Thoracic aorta (tissue), 2 donors: ENCODE results near the gene NUDT3. TPM values are rescaled to one million over a fixed set of nuclear protein-coding genes. Genes with fewer than 3 reads are reported as not detected.
A peak's percentile ranks its signal among the peaks of the same experiment; 100 is the strongest.

Source experiments
- ATAC-seq: fragments of 150-250 bp; one replicate; pipeline ENCODE4 v1.8.0; 2017; ENCODE audit warnings: low read depth; ENCODE audit not compliant: insufficient number of reproducible peaks, low FRiP score
- DNase-seq: peaks from one replicate; pipeline ENCODE4 v3.0.0-alpha.2; 2020; ENCODE audit warnings: low spot score
- H3K27ac ChIP-seq, 2 donors: fragments of 200-600 bp; sonication (generic); 1 replicate in 1 of 2; 2 replicates in 1 of 2; pipeline ENCODE4 v1.5.1; 2016; ENCODE audit warnings: mild to moderate bottlenecking in 2 of 2, moderate library complexity in 2 of 2
- H3K27me3 ChIP-seq: fragments of 200-600 bp; sonication (generic); replicated peaks from 2 replicates; pipeline ENCODE4 v1.6.0; 2016; ENCODE audit warnings: mild to moderate bottlenecking; ENCODE audit not compliant: insufficient read depth
- H3K36me3 ChIP-seq: fragments of 200-600 bp; sonication (generic); one replicate; pipeline ENCODE4 v1.5.1; 2016
- H3K4me1 ChIP-seq, 2 donors: fragments of 200-600 bp; sonication (generic); 1 replicate in 1 of 2; 2 replicates in 1 of 2; pipeline versions ENCODE4 v1.5.1 to v1.6.0; 2016; ENCODE audit warnings: low read depth in 2 of 2, mild to moderate bottlenecking in 1 of 2; ENCODE audit not compliant: control insufficient read depth in 1 of 2
- H3K4me3 ChIP-seq: fragments of 200-600 bp; sonication (generic); 2 replicates; pipeline ENCODE4 v1.5.1; 2016; ENCODE audit warnings: mild to moderate bottlenecking
- H3K9me3 ChIP-seq: fragments of 200-600 bp; sonication (generic); 2 replicates; pipeline ENCODE4 v1.5.1; 2016
- total RNA-seq, 2 donors: library from RNA; depleted of rRNA; stranded (reverse); fragments of >200 nt; gene quantifications; one replicate each; pipeline versions ENCODE4 v1.1.0 to v1.2.3, GENCODE V29; 2016
- TF ChIP-seq, protein P1 (sequence below): fragments of 200-600 bp; sonication (generic); IDR thresholded peaks from one replicate; pipeline ENCODE4 v1.5.1; 2019; ENCODE audit warnings: antibody characterized with exemption

NUDT3 gene
- total RNA-seq, 2 donors from 2014 or later, result 34.8 to 46.8 TPM

DNA sequence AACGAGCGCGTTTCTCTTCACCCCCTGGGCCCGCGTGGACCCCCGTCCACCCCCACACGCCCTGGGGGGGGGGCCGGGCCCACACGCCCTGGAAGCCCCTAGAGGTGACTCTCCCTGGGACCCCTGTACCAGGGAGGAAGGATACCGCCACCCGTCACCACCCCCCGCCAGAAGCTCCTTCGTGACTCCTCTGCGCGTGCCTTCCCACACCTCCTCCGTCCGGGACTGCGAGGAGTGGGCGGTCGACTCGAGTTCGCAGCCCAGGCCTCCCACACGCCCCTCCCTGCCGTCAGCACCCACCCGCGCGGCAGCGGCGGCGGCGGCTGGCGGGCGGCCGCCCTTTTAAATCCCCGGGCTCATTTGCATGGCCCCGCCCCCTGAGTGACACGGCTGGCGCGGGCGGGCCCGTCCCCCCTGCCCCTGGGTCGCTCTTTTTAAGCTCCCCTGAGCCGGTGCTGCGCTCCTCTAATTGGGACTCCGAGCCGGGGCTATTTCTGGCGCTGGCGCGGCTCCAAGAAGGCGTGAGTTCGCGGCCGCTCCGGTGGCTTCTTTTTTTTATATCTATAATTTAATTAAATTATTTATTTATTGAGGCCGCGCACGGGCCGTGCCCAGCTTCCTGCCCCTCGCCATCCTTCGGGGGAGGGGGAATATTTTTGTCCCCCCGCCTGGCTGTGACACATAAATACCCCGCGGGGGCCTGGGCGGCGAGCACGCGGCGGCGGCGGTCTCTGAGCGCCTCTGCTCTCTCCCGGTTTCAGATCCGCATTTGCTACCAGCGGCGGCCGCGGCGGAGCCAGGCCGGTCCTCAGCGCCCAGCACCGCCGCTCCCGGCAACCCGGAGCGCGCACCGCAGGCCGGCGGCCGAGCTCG lies 155.8 kb downstream of the NUDT3 start, which contains the start of gene HMGA1:
Gene HMGA1, plus strand, starts transcription at position 431 of the 873 bp plus-strand sequence. CDS start 3,908 bp downstream, outside the sequence.
- Histone ChIP-seq H3K36me3 (no peaks in the 10 kb centered on the region), H3K27ac (peak within 1 kb of the TSS; percentile 62 to 71), H3K9me3 (no peaks in the 10 kb centered on the region), H3K4me3 (peak within 1 kb of the TSS; percentile 78), H3K4me1 (peaks cover 5 to 19% of the 10 kb centered on the region in 2 donors), H3K27me3 (no peaks in the 10 kb centered on the region)
- ATAC-seq, result peak; percentile 37
- TF ChIP-seq, protein P1, sequence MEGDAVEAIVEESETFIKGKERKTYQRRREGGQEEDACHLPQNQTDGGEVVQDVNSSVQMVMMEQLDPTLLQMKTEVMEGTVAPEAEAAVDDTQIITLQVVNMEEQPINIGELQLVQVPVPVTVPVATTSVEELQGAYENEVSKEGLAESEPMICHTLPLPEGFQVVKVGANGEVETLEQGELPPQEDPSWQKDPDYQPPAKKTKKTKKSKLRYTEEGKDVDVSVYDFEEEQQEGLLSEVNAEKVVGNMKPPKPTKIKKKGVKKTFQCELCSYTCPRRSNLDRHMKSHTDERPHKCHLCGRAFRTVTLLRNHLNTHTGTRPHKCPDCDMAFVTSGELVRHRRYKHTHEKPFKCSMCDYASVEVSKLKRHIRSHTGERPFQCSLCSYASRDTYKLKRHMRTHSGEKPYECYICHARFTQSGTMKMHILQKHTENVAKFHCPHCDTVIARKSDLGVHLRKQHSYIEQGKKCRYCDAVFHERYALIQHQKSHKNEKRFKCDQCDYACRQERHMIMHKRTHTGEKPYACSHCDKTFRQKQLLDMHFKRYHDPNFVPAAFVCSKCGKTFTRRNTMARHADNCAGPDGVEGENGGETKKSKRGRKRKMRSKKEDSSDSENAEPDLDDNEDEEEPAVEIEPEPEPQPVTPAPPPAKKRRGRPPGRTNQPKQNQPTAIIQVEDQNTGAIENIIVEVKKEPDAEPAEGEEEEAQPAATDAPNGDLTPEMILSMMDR, result no peak
- peak; percentile 66 for DNase-seq

DNA sequence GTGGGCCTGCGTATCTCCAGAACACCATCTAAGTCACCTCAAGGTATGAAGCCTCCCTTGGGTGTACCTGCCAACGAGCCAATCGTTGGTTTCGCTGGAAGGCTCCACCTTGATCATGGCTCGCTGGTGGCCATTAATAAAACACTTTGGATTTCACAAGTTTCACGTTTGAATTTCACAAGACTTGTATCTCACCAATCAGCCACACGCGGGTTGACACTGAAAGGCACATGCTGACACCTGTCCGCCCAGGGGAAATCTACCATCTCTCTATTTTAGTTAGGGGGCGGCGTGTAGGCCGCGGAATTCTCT lies 156.4 kb downstream of the NUDT3 start:
- Histone ChIP-seq H3K9me3 (no peaks in the 10 kb centered on the region), H3K27me3 (no peaks in the 10 kb centered on the region), H3K36me3 (no peaks in the 10 kb centered on the region), H3K4me3 (peak overlapping the region; percentile 73), H3K4me1 (peaks cover 5 to 19% of the 10 kb centered on the region in 2 donors), H3K27ac (peak overlapping the region; percentile 62 to 71)
- TF ChIP-seq, protein P1, result no peak
- DNase-seq (no peak), ATAC-seq (no peak)

DNA sequence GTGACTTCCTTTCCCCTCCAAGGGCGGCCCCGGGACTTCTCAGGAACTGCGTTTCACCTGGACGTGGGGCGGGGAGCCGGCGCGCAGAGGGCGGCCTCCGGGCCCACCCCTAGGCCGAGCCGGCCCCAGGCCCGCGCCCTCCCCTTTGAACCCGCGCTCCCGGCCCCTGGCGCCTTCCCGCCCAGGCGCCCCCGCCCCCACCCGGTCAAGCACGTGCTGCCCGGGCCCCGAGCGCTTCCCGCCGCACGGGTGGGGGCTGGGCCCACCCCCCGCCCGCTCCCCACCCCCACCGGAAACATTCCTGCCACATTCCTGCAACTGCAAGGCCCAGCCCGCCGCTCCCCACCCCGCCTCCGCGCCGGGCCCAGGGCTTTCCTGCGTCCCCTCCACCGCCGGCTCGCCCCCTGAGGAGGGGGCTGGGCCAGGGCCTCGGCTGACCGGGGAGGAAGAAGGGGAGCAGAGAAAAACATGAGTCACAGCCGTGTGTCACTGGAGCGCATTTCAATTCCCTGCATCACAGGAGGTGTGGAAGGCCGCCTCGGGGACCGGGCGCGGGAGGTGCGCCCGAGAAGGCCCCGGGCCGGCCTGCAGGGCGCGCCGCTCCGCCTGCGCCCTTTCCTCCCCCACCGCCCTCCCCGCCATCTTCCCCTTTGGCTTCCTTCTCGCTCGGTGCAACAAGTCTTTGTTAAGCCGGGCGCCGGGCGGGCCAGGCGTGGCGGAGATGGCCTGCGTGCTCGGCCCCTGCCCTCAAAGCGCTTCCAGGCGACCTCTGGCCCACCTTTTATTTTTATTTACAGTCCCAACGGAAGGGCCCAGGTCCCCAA lies 156.9 kb downstream of the NUDT3 start:
- Histone ChIP-seq H3K27ac (peak overlapping the region; percentile 62 to 71), H3K4me3 (peak overlapping the region; percentile 73), H3K4me1 (peaks cover 5 to 19% of the 10 kb centered on the region in 2 donors), H3K9me3 (no peaks in the 10 kb centered on the region), H3K36me3 (no peaks in the 10 kb centered on the region), H3K27me3 (no peaks in the 10 kb centered on the region)
- DNase-seq, result no peak
- TF ChIP-seq, protein P1, result no peak
- ATAC-seq, result no peak

DNA sequence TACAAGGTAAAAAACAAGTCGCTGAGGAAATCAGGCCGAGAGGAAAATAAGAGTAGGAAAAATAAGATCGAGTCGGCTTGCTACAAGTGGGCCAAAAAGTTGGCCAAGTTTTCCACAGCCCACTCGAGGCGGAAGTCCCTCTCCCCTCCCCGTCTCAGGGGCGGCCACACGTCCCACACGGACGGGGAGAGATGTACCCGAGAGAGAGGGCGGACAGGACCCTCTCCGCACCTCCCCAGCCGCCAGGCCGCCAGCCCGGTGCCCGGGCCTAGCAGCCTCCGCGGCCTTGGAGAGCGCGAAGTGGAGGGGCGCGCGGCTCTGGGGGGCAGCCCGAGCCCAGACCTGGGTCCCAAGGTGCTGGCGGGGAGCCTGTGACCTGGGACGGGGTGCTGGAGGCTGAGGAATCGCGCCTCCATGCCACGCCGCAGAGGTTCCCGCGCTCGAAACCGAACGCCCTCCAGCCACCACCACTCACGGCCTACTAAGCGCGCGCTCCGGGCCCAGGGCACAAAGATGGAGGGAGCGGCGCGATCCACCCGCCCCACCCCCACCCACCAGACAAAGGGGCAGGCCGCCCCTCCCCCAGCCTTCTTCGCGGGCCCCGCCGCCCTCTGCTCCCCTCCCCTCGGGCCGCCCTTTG lies 157.7 kb downstream of the NUDT3 start:
- ATAC-seq (no peak), DNase-seq (no peak)
- Histone ChIP-seq H3K36me3 (no peaks in the 10 kb centered on the region), H3K27ac (peak overlapping the region; percentile 62 to 71), H3K4me3 (no peak overlapping the region), H3K9me3 (no peaks in the 10 kb centered on the region), H3K4me1 (peaks cover 5 to 19% of the 10 kb centered on the region in 2 donors), H3K27me3 (no peaks in the 10 kb centered on the region)
- TF ChIP-seq, protein P1, result no peak
